HG03460 (cell line): ENCODE measurements around the gene UNK.

ENCODE experiments used
- ATAC-seq: cut with Tn5 transposase; IDR thresholded peaks from one replicate; pipeline ENCODE4 v1.9.1; 2021; ENCODE audit not compliant: unreplicated experiment

The UNK gene

GRCh38 chr17:75784473-75785015 lies at the start of gene UNK:
Gene UNK (plus strand): TSS chr17:75784806. CDS start chr17:75784881, 75 bp downstream.
- ATAC-seq, result peak; percentile 64

DNA sequence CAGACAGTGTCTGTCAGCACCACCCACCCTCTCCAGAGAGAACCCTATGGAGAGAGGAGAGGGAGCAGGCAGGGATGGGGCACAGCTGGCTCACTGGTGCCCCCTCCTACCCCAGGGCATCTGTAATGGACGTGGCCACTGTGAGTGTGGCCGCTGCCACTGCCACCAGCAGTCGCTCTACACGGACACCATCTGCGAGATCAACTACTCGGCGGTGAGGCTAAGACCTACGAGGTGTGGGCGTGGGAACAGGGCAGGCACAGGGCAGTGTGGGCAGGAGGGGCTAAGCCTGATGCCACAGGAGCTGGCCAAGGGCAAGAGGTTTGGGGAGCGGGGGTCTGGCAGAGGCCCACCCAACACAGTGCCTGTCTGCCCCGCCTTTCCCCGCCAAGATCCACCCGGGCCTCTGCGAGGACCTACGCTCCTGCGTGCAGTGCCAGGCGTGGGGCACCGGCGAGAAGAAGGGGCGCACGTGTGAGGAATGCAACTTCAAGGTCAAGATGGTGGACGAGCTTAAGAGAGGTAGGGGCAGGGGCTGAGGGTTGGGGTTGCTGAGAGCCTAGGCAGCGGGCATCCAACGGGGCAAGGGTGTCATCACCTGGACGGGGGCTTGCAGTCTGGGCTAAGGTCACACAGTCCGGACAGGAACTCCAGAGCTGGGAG lies 48.3 kb upstream of the UNK start:
- no peak for ATAC-seq

GRCh38 chr17:75737133-75737962 lies 47.3 kb upstream of the UNK start:
- ATAC-seq, result no peak

DNA sequence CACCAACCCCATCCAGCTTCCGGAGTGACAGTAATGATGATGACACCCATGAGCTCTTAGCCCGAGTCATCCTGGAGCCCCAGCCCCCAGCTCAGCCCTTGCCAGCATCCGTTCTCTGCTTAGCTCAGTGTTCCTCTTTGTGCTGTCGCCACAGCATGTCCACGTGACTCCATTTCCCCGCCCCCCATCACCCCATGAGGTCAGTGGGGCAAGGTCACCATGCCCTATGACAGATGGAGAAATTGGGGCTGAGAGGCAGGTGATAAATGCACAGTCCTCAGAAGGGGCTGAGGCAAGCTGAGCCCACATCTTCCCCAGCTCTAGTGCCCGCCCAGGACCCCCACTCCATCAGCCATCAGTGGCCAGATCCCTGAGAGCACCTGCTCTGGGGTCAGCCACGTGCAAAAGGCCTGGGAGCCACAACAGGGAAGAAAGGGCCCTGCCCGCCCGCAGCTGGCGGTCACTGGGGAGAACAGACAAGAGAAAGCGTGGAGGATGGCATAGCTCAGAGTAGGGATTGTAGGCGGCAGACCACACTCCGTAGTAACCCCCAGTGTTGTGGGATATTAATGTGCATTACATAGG lies 46.3 kb upstream of the UNK start:
- ATAC-seq, result no peak

GRCh38 chr17:75739174-75739573 lies 45.4 kb upstream of the UNK start:
- ATAC-seq, result no peak

DNA sequence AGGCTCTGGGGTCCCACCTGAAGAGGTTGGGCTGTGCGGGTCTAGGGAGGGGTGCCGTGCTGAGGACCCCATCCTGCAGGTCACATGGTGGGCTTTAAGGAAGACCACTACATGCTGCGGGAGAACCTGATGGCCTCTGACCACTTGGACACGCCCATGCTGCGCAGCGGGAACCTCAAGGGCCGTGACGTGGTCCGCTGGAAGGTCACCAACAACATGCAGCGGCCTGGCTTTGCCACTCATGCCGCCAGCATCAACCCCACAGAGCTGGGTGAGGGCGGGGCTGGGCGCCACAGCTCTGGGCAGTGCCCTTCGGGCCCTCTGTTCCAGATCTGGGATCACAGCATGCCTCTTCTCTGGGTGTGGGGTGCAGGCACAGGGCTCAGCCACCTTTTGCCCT lies 44.8 kb upstream of the UNK start:
- no peak for ATAC-seq

GRCh38 chr17:75740215-75740614 lies 44.4 kb upstream of the UNK start:
- ATAC-seq, result no peak

GRCh38 chr17:75740631-75741077 lies 44.0 kb upstream of the UNK start:
- no peak for ATAC-seq

GRCh38 chr17:75742337-75742736 lies 42.3 kb upstream of the UNK start:
- no peak for ATAC-seq

GRCh38 chr17:75743625-75744206 lies 40.9 kb upstream of the UNK start:
- ATAC-seq, result no peak

DNA sequence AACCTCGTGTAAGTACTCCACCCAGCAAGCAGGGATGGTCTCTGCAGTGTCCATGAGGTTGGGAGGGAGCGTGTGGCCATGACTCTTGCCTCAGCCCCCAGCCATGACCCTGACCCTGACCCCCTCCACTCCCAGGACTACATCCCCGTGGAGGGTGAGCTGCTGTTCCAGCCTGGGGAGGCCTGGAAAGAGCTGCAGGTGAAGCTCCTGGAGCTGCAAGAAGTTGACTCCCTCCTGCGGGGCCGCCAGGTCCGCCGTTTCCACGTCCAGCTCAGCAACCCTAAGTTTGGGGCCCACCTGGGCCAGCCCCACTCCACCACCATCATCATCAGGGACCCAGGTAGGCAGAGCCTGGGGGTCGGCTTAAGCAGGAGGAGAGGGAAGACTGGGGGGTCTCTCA lies 35.9 kb upstream of the UNK start:
- ATAC-seq, result no peak

- ATAC-seq, result no peak
These were observed 34.8 kb upstream of the UNK start for GRCh38 chr17:75749545-75750389.

GRCh38 chr17:75750661-75751423 lies 33.8 kb upstream of the UNK start:
- no peak for ATAC-seq

DNA sequence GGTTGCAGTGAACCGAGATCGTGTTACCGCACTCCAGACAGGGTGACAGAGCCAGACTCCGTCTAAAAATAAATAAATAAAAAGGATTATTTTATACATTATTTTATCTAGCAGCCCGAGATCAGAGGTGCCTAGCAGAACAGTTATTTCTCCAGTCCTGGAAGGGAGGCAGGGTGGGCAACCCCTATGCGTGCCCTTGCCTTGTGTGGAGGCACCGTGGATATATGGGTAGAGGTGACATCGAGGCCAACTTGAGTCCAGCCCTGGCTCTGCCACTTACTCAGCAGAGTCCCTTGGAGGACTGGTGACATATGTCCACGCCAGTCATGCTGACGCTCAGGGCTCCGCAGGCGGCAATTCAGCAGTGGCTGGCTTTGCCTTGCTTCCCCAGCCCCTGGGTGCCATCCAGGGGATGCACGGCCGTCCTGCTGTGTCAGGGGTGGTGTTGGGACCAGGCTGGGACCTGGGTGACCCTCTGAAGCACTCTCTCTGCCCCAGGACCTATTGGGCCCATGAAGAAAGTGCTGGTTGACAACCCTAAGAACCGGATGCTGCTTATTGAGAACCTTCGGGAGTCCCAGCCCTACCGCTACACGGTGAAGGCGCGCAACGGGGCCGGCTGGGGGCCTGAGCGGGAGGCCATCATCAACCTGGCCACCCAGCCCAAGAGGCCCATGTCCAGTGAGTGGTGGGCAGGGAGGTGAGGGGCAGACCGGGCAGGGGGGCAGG lies 32.8 kb upstream of the UNK start:
- ATAC-seq, result no peak

DNA sequence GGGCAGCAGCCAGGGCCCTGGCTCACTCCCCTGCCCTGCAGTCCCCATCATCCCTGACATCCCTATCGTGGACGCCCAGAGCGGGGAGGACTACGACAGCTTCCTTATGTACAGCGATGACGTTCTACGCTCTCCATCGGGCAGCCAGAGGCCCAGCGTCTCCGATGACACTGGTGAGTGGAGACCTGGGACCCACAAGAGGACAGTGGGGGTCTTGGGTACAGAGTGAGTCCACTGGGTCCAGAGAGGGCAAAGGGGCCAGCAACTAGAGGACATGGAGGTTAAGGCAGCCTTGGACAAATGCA lies 32.2 kb upstream of the UNK start:
- no peak for ATAC-seq

DNA sequence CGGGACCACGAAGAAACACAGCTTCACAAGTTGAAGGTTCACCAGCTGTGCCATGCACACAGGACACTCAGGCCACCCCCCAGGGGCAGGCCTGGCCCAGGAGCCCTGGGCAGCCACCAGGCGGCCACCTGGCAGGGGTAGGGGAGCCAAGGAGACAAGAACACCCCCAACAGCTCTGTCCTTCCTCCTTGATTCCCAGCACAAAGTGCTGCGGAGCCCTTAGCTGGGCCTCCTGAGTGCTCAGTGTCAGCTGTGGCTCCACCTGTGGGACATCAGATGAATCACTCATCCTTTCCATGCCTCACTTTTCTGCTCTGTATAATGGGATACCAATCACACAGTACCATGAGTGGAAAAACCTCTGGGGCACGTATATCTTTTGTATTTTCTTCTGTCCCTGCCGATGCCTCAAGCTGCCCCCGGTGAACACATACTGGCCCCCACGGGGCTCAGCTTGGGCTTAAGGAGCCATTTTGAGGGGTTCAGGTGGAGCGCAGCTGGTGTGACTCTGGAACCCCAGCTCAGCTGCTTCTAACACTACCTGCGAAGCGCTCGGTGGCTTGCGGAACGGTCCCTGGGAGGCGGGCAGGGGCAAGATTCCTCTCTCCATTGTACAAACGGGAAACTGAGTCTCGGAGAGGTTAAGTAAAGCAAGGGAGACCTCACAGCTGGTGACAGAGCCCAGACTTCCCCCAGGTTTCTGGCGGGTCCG lies 31.6 kb upstream of the UNK start:
- ATAC-seq, result no peak

DNA sequence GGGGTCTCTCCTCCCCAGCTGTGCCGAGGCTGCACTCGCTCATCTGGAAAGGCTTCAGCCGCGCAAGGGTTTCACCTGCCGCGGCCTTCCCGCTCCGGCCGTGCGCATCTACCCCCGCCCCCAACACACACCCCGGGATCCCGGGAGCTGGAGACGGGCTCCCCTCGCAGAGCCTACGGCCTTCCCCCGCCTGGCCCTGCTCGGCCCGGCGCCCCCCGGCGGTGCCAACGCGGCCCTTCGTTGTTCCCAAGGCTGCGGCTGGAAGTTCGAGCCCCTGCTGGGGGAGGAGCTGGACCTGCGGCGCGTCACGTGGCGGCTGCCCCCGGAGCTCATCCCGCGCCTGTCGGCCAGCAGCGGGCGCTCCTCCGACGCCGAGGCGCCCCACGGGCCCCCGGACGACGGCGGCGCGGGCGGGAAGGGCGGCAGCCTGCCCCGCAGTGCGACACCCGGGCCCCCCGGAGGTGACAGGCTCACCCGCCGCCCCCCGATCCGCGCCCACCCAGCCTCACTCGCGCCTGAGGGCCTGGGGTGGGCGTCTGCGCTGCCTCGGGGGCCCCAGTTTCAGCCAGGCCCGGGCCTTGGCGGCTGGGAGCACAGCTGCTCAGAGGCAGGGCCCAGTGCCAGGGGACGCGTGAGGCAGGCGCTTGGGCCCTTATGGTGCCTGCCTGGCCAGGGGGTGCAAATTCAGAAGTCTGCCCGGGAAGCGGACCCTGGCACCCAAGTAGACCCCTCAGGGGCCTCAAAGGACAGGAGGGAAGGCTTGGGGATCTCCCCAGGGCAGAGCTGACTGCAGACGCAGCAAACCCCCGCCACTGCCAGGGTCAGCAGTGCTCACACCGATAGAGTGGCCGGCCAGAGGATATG lies 30.9 kb upstream of the UNK start:
- ATAC-seq, result no peak
